Prostate gland (tissue), 2 donors: ENCODE results near the gene ABTB2.

Experiments used
- POLR2A ChIP-seq: fragments of 450-650 bp; IDR thresholded peaks from one replicate; pipeline ENCODE4 v1.6.1; 2016; ENCODE audit warnings: antibody characterized with exemption, mild to moderate bottlenecking
- TF ChIP-seq, protein P1 (sequence below), 4 experiments: fragments of 200-600 bp in 2 of 4; fragments of 450-650 bp in 2 of 4; sonication (generic) in 2 of 4; IDR thresholded peaks; 1 replicate in 3 of 4; 2 replicates in 1 of 4; pipeline ENCODE4 v1.5.1; 2016 to 2019; ENCODE audit warnings: antibody characterized with exemption in 4 of 4, mild to moderate bottlenecking in 2 of 4, moderate library complexity in 2 of 4

DNA sequence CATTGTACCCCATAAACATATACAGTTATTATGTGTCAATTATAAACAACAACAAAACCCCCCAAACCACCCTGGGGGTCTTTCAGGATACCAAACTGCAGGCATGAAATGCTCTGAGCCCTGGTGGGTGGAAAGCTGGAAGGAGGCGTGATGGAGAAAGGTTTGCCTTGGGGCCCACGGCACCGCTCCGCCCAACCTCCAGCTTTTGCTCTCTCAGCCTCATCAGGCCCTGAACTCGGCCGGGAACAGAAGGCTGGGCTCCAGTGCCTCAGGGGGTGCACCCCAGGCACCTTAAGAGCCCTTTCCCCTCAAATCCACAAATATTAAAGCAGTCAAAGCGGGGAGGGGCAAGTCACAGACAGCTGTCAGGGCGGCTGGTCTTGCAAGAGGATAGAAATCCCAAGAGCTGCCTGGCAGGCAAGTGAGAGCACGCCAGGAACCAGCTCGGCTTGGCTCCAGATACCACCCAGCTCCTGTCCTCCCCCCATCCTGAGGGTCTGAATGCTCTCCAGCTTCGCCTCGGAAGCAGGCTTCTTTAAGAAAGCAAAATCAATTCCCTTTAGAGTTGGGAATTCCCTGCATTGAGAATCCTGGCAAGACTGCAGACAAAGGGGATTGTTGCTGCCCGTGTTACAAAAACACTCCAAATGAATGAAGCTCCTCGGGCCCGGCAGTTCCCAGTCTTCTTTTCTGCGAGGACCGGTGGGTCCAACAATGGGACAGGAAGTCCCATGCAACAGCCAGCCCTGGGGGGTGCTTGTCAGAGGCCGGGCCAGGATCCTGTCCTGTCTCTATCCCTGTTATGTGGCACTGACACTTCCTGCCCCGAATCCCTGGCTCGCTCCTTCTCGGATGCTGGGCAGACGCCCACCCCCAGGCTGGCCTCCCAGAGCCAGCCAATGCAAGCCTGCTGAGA lies 171.6 kb downstream of the ABTB2 start:
- TF ChIP-seq, protein P1, sequence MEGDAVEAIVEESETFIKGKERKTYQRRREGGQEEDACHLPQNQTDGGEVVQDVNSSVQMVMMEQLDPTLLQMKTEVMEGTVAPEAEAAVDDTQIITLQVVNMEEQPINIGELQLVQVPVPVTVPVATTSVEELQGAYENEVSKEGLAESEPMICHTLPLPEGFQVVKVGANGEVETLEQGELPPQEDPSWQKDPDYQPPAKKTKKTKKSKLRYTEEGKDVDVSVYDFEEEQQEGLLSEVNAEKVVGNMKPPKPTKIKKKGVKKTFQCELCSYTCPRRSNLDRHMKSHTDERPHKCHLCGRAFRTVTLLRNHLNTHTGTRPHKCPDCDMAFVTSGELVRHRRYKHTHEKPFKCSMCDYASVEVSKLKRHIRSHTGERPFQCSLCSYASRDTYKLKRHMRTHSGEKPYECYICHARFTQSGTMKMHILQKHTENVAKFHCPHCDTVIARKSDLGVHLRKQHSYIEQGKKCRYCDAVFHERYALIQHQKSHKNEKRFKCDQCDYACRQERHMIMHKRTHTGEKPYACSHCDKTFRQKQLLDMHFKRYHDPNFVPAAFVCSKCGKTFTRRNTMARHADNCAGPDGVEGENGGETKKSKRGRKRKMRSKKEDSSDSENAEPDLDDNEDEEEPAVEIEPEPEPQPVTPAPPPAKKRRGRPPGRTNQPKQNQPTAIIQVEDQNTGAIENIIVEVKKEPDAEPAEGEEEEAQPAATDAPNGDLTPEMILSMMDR (IDR thresholded peaks at IDR 0.05): no peak
- no peak for TF ChIP-seq POLR2A
